SKM-1 treated with dmso at 0.1 percent for 144 hours (cell line): ENCODE results near the gene UNC93B1.

Experiments
- DNase-seq: peaks from one replicate; lab custom pipeline; 2025; ENCODE audit not compliant: unreplicated experiment; lab: John Stamatoyannopoulos, UW

UNC93B1 gene

GRCh38 chr11:68040957-68041591 lies 37.2 kb upstream of the UNC93B1 start:
- no peak for DNase-seq

GRCh38 chr11:68040101-68040956 lies 36.4 kb upstream of the UNC93B1 start:
- DNase-seq = peak; percentile 84

- DNase-seq = no peak
These were observed 35.7 kb upstream of the UNC93B1 start for GRCh38 chr11:68039526-68040086.

- peak; percentile 63 for DNase-seq
These were observed 35.0 kb upstream of the UNC93B1 start, which contains the start of gene TCIRG1 for GRCh38 chr11:68038718-68039525. TCIRG1 (plus strand) TSS chr11:68039025; CDS start chr11:68041272, 2,247 bp downstream.

GRCh38 chr11:68038226-68038717 lies 34.4 kb upstream of the UNC93B1 start:
- no peak for DNase-seq

- DNase-seq = no peak
These were observed 33.7 kb upstream of the UNC93B1 start for GRCh38 chr11:68037411-68038225.

GRCh38 chr11:68036717-68037239 lies 32.9 kb upstream of the UNC93B1 start:
- peak; percentile 45 for DNase-seq

GRCh38 chr11:68036141-68036716 lies 32.3 kb upstream of the UNC93B1 start:
- peak; percentile 54 for DNase-seq

- DNase-seq = no peak
These were observed 31.5 kb upstream of the UNC93B1 start for GRCh38 chr11:68035266-68035876.

GRCh38 chr11:68033708-68034045 lies 29.8 kb upstream of the UNC93B1 start:
- DNase-seq = no peak

GRCh38 chr11:68032997-68033707 lies 29.3 kb upstream of the UNC93B1 start:
- no peak for DNase-seq

- no peak for DNase-seq
These were observed 28.1 kb upstream of the UNC93B1 start for GRCh38 chr11:68032003-68032402.

GRCh38 chr11:68031144-68031464 lies 27.2 kb upstream of the UNC93B1 start:
- no peak for DNase-seq

GRCh38 chr11:68030318-68031143 lies 26.6 kb upstream of the UNC93B1 start, which contains the start of gene NDUFS8:
NDUFS8 (plus strand) TSS chr11:68030681; CDS start chr11:68032152, 1,471 bp downstream.
- peak; percentile 100 for DNase-seq

GRCh38 chr11:68028802-68029545 lies 25.1 kb upstream of the UNC93B1 start:
- no peak for DNase-seq

- DNase-seq = no peak
These were observed 23.8 kb upstream of the UNC93B1 start for GRCh38 chr11:68027667-68028066.
